ENCODE data around the gene HHAT.
A peak's percentile ranks its signal among the peaks of the same experiment; 100 is the strongest.

The HHAT gene

DNA sequence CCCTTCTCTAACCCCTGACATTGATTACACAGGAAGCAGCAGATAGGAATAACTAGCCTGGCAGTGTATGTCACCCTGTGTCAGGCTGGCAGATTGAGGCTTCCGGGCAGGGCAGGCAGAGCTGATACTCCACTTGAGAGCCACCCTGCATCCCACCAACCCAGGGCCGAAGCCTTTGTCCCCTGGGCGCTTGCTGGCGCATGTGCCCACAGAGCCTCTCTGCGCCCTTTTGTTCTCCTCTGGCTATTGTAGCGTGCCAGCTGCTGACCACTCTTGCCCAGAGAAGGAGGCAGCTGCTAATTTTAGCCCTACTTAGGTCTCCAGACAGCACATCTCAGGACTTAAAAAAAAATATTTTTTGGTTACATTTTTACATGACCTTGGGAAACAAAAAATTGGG is 304.9 kb downstream of the HHAT start:
- in situ Hi-C loops (cut with HindIII; ENCODE audit: low sequenced_read_pairs), result no loop called here
- TF ChIP-seq CTCF (IDR thresholded peaks at IDR 0.05; ENCODE audit: low read depth, low read length), result no peak
- DNase-seq (ENCODE audit: low read depth, low spot score), result no peak
- no peak overlapping the region for H3K4me3 ChIP-seq (ENCODE audit: low read depth, low read length)

DNA sequence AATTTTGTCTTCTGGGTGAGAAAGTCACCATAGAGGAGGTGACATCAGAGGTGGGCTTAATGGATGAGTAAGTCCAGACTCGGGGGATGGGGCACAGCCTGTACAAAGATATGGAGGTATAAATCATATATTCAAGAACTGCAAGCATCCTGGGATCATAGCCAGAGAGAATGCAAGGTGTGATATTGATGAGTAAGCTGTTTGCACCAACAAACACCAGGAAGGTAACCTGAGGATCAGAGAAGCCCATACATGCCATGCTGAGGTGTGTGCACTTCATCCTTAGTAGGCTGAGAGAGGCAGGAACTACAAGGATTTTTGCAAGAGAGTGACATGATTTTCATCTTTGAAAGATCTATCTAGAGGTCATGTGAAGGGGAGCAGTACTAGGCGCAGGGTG is 306.4 kb downstream of the HHAT start:
- in situ Hi-C loops (cut with HindIII; ENCODE audit: low sequenced_read_pairs), result no loop called here
- H3K4me3 ChIP-seq (ENCODE audit: low read depth, low read length), result no peak overlapping the region
- no peak for TF ChIP-seq CTCF (IDR thresholded peaks at IDR 0.05; ENCODE audit: low read depth, low read length)
- DNase-seq (ENCODE audit: low read depth, low spot score), result no peak

GRCh38 chr1:210641582-210641981 is 312.9 kb downstream of the HHAT start:
- TF ChIP-seq CTCF (IDR thresholded peaks at IDR 0.05; ENCODE audit: low read depth, low read length), result no peak
- in situ Hi-C loops (cut with HindIII; ENCODE audit: low sequenced_read_pairs), result no loop called here
- H3K4me3 ChIP-seq (ENCODE audit: low read depth, low read length), result no peak overlapping the region
- no peak for DNase-seq (ENCODE audit: low read depth, low spot score)

DNA sequence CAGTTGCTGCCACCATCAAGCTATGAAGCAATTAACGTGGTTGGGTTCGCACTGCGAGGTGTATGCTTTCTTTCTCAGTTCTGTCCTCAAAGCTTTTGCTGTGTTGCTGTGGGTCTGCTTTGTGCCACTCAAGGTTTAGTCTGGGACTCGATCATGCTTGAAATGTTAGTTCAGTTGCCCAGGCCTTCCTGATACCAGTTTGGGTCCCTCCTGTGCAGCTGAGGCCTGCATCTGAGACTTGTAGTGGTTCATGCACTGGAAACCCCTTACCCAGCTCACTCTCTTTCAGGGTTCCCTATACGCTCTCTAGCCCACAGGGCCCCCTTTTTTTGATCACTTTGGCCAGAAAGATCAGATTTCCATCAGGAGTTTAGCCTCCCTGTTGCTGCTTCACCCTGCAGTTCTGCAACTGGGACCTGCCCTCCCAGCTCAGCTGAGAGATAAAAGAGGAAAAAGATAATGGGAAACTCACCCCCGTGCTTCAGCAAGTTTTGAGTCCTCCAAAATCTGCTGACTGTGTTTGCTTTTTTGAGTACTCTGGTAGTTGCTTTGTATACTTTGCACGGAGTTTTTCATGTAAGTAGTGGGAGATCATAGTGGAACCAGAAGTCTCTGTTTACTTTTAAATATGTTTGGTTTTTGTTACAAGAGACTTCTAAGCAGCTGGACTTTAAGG is 317.0 kb downstream of the HHAT start:
- no peak for DNase-seq (ENCODE audit: low read depth, low spot score)
- no peak overlapping the region for H3K4me3 ChIP-seq (ENCODE audit: low read depth, low read length)
- no peak for TF ChIP-seq CTCF (IDR thresholded peaks at IDR 0.05; ENCODE audit: low read depth, low read length)
- in situ Hi-C loops (cut with HindIII; ENCODE audit: low sequenced_read_pairs), result no loop called here

DNA sequence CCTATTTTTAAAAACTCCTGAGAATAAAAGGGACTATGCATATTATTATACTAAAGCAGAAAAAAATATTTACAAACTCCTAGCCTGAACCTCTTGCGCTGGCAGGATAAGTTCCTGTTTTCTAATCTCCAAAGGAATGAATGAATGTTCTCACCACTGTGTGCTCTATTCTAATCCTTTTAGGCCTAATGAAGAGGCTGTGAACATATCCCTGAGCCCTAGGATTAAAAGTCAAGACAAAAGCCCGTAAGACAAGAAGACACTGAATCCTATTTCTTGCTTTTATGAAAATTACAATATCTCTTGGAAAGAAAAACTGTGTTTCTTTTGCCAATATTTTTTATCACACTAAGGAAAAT is 317.5 kb downstream of the HHAT start:
- no peak for DNase-seq (ENCODE audit: low read depth, low spot score)
- in situ Hi-C loops (cut with HindIII; ENCODE audit: low sequenced_read_pairs), result no loop called here
- H3K4me3 ChIP-seq (ENCODE audit: low read depth, low read length), result no peak overlapping the region
- TF ChIP-seq CTCF (IDR thresholded peaks at IDR 0.05; ENCODE audit: low read depth, low read length), result no peak

DNA sequence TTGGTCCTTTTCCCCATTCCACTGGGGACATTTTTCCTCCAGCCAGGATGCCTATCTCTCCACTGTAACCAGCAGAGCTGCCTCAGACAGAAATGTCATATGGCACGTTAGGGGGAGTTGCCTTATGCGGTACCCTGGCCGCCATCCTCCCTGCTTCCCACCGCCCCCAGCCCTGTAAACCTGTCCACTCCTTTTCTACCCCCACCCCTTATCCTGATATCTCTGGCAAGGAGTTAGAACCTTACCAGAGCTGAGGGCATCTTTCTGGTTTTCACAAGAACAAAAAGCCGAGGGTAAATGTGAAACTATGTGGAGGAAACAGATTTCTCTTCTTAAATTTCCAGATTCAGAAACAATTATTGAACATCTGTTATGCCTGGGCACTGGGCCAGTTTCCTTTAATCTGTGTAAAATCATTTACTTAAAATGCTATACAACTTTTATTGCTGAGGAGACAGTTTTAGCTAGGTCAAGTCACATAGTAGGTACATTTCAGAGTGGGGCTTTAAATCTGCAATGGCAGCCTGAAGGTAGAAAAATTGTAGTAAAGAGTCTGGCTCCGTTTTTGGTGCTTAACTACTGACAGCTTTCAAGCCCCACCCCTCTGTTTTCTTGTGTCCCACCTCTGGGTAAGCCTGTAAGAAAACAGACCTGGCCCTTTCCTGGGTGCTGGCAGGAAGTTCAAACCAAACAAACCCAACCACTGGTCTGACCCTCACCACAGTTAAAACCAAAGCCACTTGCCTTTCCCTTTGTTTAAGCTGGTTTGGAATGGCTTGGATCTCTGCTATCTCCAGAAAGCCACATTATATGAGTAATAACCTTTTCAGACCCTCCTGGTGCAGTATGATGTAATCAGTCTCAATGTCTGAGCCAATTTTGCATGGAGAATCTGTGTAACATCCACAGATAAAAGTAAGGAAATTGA is 319.0 kb downstream of the HHAT start:
- peak; percentile 85 for DNase-seq (ENCODE audit: low read depth, low spot score)
- H3K4me3 ChIP-seq (ENCODE audit: low read depth, low read length), result no peak overlapping the region
- in situ Hi-C loops (cut with HindIII; ENCODE audit: low sequenced_read_pairs), result no loop called here
- TF ChIP-seq CTCF (IDR thresholded peaks at IDR 0.05; ENCODE audit: low read depth, low read length), result no peak
